C4-2B (cell line): ENCODE results near the gene RAC3.

Source experiments
- H3K27ac ChIP-seq: fragments of 450-650 bp; 2 replicates; pipeline ENCODE4 v1.5.1; 2017
- ZFX ChIP-seq: fragments of 450-650 bp; IDR thresholded peaks from 2 replicates; pipeline ENCODE4 v1.6.1; 2017
- TF ChIP-seq, protein P1 (sequence below): fragments of 450-650 bp; conservative IDR thresholded peaks from 2 replicates; pipeline ENCODE4 v1.5.1; 2017; ENCODE audit warnings: mild to moderate bottlenecking

RAC3 gene

DNA sequence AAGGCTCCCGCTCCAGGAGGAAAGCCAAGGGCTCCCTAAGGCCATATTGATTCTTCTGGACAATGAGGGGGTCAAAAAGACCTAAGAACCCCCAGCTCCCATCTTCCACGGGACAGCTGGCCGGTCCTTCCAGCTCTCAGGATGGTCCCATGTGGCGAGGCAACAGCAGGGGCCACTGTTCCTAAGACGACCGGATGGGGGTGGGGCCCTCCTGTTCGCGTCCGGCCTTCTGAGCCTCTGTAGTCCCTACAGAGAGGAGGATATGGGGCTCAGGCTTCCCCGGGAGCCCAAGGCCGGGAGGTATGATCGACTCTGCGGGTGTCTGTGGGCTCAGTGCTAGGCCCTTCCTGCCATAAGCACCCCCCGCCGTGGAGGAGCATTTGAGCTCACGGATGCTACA, 12.0 kb downstream of the RAC3 start:
- TF ChIP-seq, protein P1, sequence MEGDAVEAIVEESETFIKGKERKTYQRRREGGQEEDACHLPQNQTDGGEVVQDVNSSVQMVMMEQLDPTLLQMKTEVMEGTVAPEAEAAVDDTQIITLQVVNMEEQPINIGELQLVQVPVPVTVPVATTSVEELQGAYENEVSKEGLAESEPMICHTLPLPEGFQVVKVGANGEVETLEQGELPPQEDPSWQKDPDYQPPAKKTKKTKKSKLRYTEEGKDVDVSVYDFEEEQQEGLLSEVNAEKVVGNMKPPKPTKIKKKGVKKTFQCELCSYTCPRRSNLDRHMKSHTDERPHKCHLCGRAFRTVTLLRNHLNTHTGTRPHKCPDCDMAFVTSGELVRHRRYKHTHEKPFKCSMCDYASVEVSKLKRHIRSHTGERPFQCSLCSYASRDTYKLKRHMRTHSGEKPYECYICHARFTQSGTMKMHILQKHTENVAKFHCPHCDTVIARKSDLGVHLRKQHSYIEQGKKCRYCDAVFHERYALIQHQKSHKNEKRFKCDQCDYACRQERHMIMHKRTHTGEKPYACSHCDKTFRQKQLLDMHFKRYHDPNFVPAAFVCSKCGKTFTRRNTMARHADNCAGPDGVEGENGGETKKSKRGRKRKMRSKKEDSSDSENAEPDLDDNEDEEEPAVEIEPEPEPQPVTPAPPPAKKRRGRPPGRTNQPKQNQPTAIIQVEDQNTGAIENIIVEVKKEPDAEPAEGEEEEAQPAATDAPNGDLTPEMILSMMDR, result no peak
- no peak for TF ChIP-seq ZFX
- H3K27ac ChIP-seq, result no peak overlapping the region

DNA sequence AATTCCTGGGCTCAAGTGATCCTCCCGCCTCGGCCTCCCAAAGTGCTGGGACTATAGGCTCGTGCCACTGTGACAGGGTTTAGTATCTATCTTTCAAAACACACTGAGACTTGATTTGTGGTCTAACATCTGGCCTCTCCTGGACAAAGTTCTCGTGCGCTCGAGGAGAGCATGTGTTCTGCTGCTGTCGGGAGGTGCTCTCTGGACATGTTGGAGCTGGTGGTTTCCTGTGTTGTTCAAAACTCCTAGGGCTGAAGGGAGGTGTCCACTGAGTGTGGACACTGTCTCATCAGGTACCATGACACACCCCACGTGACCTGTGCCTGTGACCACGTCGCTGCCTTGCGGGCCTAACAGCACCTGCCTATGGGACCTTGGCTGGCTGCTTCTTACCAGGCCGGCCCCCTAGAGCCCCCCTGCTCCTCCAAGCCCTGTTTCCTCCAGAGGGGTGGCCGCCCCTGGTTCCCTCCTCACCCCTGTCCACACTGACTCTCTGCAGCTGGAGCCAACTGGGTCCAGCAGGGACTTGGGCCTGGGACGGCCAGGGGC, 14.5 kb downstream of the RAC3 start:
- TF ChIP-seq, protein P1, result no peak
- no peak for TF ChIP-seq ZFX

DNA sequence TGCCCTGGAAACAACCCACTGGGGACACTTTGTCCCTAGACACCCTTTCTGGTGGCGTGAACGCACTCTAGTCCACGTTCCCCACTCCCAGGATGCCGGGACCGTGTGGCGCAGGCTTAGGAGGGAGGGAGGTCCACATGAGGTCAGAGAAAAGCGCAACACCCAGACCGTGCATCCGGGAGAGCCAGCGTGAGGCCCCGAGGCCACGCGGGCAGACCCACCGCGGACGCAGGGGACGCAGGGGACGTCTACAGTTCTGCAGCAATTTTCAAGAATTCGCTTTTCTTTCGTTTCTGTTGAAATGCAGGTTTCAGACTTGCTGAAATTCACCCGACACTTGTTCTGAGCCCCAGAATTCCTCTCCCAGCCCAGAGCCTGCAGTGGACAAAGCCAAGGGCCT, 15.4 kb downstream of the RAC3 start:
- TF ChIP-seq, protein P1, result no peak
- TF ChIP-seq ZFX, result no peak
- H3K27ac ChIP-seq, result no peak overlapping the region

More for the DNA sequence above, 14.5 kb downstream of the RAC3 start:
- H3K27ac ChIP-seq, result no peak overlapping the region

DNA sequence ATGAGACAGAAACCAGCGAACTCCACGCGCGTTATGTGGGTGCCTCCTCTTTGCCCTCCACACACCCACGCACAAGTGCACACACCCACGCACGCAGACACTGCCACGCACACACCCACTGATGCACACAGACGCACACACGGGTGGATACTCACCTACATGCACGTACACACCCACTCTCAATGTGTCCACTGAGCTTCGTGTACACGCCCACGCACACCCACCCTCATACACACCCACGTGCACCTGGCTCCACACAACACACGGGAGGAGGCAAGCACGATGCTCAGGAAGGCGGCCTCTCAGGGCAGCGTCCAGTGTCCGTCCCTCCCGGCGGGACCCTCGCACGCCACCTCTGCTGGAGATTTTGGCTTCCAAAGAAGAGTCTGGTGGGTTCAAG, 15.9 kb downstream of the RAC3 start:
- H3K27ac ChIP-seq, result no peak overlapping the region
- TF ChIP-seq ZFX, result no peak
- TF ChIP-seq, protein P1, result no peak

DNA sequence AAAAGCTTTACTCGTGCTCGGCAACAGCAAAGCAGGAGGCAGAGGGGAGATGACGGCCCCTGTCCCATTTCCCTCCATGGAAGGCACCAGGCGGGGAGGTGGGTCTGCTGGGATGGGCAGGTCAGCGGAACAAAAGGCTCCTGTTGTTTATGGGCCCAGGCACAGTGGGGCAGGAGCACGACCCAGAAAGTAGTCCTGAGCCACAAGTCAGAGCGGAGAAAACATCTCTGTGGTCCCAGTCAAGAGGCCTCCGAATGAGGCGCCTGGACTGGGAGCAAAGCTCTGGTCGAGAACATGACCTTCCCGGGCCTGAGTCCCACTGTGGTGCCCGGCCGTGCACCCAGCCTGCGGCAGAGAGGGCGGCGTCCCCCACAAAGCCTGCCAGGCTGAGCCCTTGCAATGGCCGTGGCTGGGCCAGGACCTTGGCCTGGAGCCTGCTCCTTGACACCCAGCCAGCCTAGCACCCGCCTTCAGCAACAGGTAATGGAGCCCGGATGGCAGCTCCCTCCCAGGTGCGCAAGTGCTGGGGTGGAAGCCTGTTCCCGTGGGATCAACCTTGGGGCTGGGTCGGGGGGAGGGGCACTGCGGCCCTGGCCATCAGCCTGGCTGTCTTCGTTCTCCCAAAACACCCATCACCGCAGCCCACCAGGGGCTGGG, 16.6 kb downstream of the RAC3 start:
- no peak overlapping the region for H3K27ac ChIP-seq
- TF ChIP-seq, protein P1, result no peak

DNA sequence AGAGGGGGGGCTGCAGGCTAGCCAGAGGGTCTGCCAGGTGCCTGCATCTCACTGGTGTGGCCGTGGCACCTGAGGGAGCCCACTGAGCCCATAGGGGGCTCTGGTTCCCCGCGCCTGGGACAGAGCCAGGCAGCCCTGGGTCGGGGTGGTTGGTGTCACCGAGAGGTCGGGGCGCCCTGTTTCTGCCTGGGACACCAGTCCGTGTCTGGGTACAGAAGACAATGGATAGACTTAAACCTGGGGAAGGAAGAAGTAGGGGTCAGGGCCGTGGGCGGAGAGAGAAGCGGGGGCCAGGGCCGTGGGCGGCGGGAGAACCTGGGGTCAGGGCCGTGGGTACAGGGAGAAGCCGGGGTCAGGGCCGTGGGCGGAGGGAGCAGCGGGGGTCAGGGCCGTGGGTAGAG, 17.1 kb downstream of the RAC3 start:
- TF ChIP-seq ZFX, result no peak
- TF ChIP-seq, protein P1, result no peak
- no peak overlapping the region for H3K27ac ChIP-seq

DNA sequence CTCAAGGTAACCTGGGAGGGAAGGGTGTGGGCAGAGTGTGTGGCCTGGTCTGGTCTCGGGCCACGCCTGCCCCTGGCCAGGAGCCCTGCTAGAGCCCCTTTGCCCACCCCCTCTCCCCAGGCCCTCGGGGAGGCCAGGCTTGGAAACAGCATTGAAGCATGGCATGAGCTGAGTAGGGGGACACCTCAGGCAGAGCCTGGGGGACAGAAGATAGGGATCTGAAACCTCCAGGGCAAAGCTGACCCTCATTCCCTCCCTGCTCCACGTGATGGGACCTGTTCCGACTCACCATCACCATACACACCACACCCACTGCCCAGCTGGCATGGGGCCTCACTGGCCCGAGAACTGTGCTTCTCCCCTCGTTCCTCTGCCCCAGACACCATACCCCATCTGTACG, 17.6 kb downstream of the RAC3 start:
- no peak overlapping the region for H3K27ac ChIP-seq
- TF ChIP-seq, protein P1, result no peak
- no peak for TF ChIP-seq ZFX
